ENCODE measurements around the gene RETNLB.

DNA sequence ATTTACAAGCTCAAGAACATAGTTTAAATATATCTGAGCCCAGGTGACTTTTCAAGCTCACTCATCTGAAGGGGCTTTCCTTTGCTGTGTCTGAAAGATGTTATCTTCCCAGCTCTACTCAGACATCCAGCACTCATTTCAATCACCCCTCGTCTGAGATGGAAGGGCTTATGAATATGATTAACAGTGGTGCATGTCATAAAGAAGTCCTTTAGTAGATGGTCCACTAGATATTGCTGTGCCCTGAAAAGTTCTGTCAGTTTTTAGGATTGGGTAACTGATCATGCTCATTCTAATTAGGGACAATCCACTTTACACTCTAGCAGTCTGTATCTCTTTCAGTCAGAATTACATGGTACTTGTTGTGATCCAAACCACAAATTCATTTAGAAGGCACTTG is 28.3 kb downstream of the RETNLB start:
- TF ChIP-seq, protein P1, sequence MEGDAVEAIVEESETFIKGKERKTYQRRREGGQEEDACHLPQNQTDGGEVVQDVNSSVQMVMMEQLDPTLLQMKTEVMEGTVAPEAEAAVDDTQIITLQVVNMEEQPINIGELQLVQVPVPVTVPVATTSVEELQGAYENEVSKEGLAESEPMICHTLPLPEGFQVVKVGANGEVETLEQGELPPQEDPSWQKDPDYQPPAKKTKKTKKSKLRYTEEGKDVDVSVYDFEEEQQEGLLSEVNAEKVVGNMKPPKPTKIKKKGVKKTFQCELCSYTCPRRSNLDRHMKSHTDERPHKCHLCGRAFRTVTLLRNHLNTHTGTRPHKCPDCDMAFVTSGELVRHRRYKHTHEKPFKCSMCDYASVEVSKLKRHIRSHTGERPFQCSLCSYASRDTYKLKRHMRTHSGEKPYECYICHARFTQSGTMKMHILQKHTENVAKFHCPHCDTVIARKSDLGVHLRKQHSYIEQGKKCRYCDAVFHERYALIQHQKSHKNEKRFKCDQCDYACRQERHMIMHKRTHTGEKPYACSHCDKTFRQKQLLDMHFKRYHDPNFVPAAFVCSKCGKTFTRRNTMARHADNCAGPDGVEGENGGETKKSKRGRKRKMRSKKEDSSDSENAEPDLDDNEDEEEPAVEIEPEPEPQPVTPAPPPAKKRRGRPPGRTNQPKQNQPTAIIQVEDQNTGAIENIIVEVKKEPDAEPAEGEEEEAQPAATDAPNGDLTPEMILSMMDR (IDR thresholded peaks at IDR 0.05): no peak
- TF ChIP-seq POLR2AphosphoS5 (IDR thresholded peaks at IDR 0.05): no peak
- no peak for TF ChIP-seq POLR2A (IDR thresholded peaks at IDR 0.05)

Data from prostate gland (tissue), 2 donors.